Right cardiac atrium (tissue), 5 donors: ENCODE measurements around the gene APC2. TPM values are rescaled to one million over a fixed set of nuclear protein-coding genes. Genes with fewer than 3 reads are reported as not detected.

Experiments used
- ATAC-seq, 2 donors: fragments of 200-7000 bp; cut with Tn5 transposase; one replicate each; pipeline versions ENCODE4 v1.8.0 to v1.9.1; 2020; ENCODE audit warnings: moderate library complexity in 2 of 2, mild to moderate bottlenecking in 1 of 2
- DNase-seq, 3 donors: peaks; one replicate each; pipeline ENCODE4 v3.0.0-alpha.2; 2020
- H3K27ac ChIP-seq: one replicate; pipeline ENCODE4 v1.5.1; 2013; ENCODE audit warnings: mild to moderate bottlenecking, low read length, control low read depth, moderate library complexity
- H3K27me3 ChIP-seq: one replicate; pipeline ENCODE4 v1.6.1; 2013; ENCODE audit not compliant: control insufficient read depth, insufficient read depth
- H3K4me1 ChIP-seq: one replicate; pipeline ENCODE4 v1.6.1; 2013; ENCODE audit warnings: low read length; ENCODE audit not compliant: control insufficient read depth, insufficient read depth
- H3K4me3 ChIP-seq: one replicate; pipeline ENCODE4 v1.5.1; 2013; ENCODE audit warnings: low read length, control low read depth
- H3K9me3 ChIP-seq: one replicate; pipeline ENCODE4 v1.6.1; 2013; ENCODE audit warnings: low read length; ENCODE audit not compliant: control insufficient read depth
- WGBS: extraction: QIAGEN DNeasy Blood & Tissue Kit; methylation state at CpG from one replicate; pipeline ENCODE4 v1.1.7; 2013; 5-methylcytosine and 5-hydroxymethylcytosine counted together
- intact Hi-C, 4 donors: fragments of 100-400 bp; cut with DNase I; formaldehyde crosslinking; loops; one replicate each; pipeline versions ENCODE4 v1.11.0 to v1.14.0; 2022 to 2023
- polyA plus RNA-seq: library from polyadenylated mRNA; stranded (reverse); fragments of 200-250 nt; gene quantifications from one replicate; pipeline ENCODE4 v1.2.3, GENCODE V29; 2013
- total RNA-seq, 4 donors: library from RNA; stranded (reverse); fragmentation: NEBNext Ultra II Directional; extraction: Animal tissue kit (Norgen Biotek cat#: 25700); gene quantifications; one replicate each; pipeline ENCODE4 v1.2.1, GENCODE V29; 2021
- donor health status: healthy with polysubstance abuse.
- donor health status: DM: no; HTN: yes; CAD: no.
- donor health status: DM: no; HTN: no; CAD: no.
- donor health status: DM: no; HTN: yes; CAD: no; lungs with severe emphysema.
- donor health status: DM: yes; HTN: yes; CAD: no.

Gene APC2
- total and polyA plus RNA-seq, 5 donors = 0.45 to 0.88 (median 0.68) TPM

GRCh38 chr19:1453525-1454364 is 3.8 kb downstream of the APC2 start:
- no peaks in the 10 kb centered on the region for H3K4me1 ChIP-seq
- no peaks in the 10 kb centered on the region for H3K27me3 ChIP-seq
- DNase-seq = peak; percentile 64 to 87 (median 81)

GRCh38 chr19:1455002-1455335 is 5.0 kb downstream of the APC2 start:
- WGBS = 6% methylated on average over 22 of the region's 22 CpGs
- ATAC-seq = no peak
- Histone ChIP-seq H3K27ac (no peak overlapping the region), H3K4me3 (no peak overlapping the region), H3K4me1 (no peaks in the 10 kb centered on the region), H3K27me3 (no peaks in the 10 kb centered on the region), H3K9me3 (no peaks in the 10 kb centered on the region)
- peak in 1 of 3 donors; percentile 53 for DNase-seq
- intact Hi-C loops = no loop called here

More at GRCh38 chr19:1453525-1454364, 3.8 kb downstream of the APC2 start:
- Histone ChIP-seq H3K4me3 (no peak overlapping the region), H3K27ac (no peak overlapping the region), H3K9me3 (no peaks in the 10 kb centered on the region)
- peak; percentile 15 to 18 for ATAC-seq
- WGBS = 19% methylated on average over 33 of the region's 33 CpGs
- intact Hi-C loops = no loop called here

- 4% methylated on average over 42 of the region's 42 CpGs for WGBS
- Histone ChIP-seq H3K4me1 (no peaks in the 10 kb centered on the region), H3K4me3 (no peak overlapping the region), H3K9me3 (no peaks in the 10 kb centered on the region), H3K27ac (no peak overlapping the region), H3K27me3 (no peaks in the 10 kb centered on the region)
- intact Hi-C loops = no loop called here
- DNase-seq (peak; percentile 56 to 77 (median 74)), ATAC-seq (peak; percentile 35 to 60)
These were observed 5.6 kb downstream of the APC2 start for GRCh38 chr19:1455336-1456120.

- DNase-seq = peak in 1 of 3 donors; percentile 49
- intact Hi-C loops = no loop called here
- no peaks in the 10 kb centered on the region for H3K27me3 ChIP-seq
- no peak overlapping the region for H3K4me3 ChIP-seq
- no peaks in the 10 kb centered on the region for H3K9me3 ChIP-seq
- ATAC-seq = no peak
- H3K27ac ChIP-seq = no peak overlapping the region
- WGBS = 23% methylated on average over 43 of the region's 43 CpGs
- H3K4me1 ChIP-seq = no peaks in the 10 kb centered on the region
These were observed 6.4 kb downstream of the APC2 start for GRCh38 chr19:1456121-1456900.

- Histone ChIP-seq H3K4me3 (no peak overlapping the region), H3K27me3 (no peaks in the 10 kb centered on the region), H3K9me3 (no peaks in the 10 kb centered on the region), H3K27ac (no peak overlapping the region), H3K4me1 (no peaks in the 10 kb centered on the region)
- intact Hi-C loops = no loop called here
- 14% methylated on average over 48 of the region's 48 CpGs for WGBS
- DNase-seq = peak in 2 of 3 donors; percentile 42 to 62
- ATAC-seq = no peak
These were observed 7.3 kb downstream of the APC2 start for GRCh38 chr19:1457031-1457739.

GRCh38 chr19:1457892-1458291 is 8.0 kb downstream of the APC2 start:
- WGBS = 78% methylated on average over 16 of the region's 16 CpGs
- no peak overlapping the region for H3K27ac ChIP-seq
- ATAC-seq (no peak), DNase-seq (peak in 2 of 3 donors; percentile 38 to 45)
- H3K27me3 ChIP-seq = no peaks in the 10 kb centered on the region
- no peaks in the 10 kb centered on the region for H3K4me1 ChIP-seq
- H3K9me3 ChIP-seq = no peaks in the 10 kb centered on the region
- H3K4me3 ChIP-seq = no peak overlapping the region
- intact Hi-C loops = no loop called here

- no peaks in the 10 kb centered on the region for H3K4me1 ChIP-seq
- H3K9me3 ChIP-seq = no peaks in the 10 kb centered on the region
- no peak overlapping the region for H3K27ac ChIP-seq
- no peak for DNase-seq
- intact Hi-C loops = no loop called here
- 73% methylated on average over 9 of the region's 9 CpGs for WGBS
- no peak for ATAC-seq
- no peak overlapping the region for H3K4me3 ChIP-seq
- no peaks in the 10 kb centered on the region for H3K27me3 ChIP-seq
These were observed 9.6 kb downstream of the APC2 start for GRCh38 chr19:1459479-1459878.

GRCh38 chr19:1460033-1460995 is 10.4 kb downstream of the APC2 start:
- no peaks in the 10 kb centered on the region for H3K4me1 ChIP-seq
- no peaks in the 10 kb centered on the region for H3K9me3 ChIP-seq
- intact Hi-C loops = no loop called here
- no peak overlapping the region for H3K4me3 ChIP-seq
- WGBS = 95% methylated on average over 36 of the region's 36 CpGs
- DNase-seq (peak in 2 of 3 donors; percentile 44 to 58), ATAC-seq (peak in 1 of 2 donors; percentile 13)
- H3K27ac ChIP-seq = no peak overlapping the region
- no peaks in the 10 kb centered on the region for H3K27me3 ChIP-seq

GRCh38 chr19:1461862-1462261 is 11.9 kb downstream of the APC2 start:
- Histone ChIP-seq H3K27me3 (no peaks in the 10 kb centered on the region), H3K4me1 (peaks cover 4% of the 10 kb centered on the region), H3K9me3 (no peaks in the 10 kb centered on the region), H3K27ac (no peak overlapping the region), H3K4me3 (no peak overlapping the region)
- 93% methylated on average over 24 of the region's 24 CpGs for whole genome bisulfite sequencing
- ATAC-seq (no peak), DNase-seq (no peak)
- intact Hi-C loops = no loop called here
